WTC11 (cell line): ENCODE measurements around the gene TRIM2. TPM values are rescaled to one million over a fixed set of nuclear protein-coding genes. Genes with fewer than 3 reads are reported as not detected.

ENCODE experiments used
- ATAC-seq: fragments of 200-7000 bp; cut with Tn5 transposase; 2 replicates; pipeline ENCODE4 v1.10.0; 2021; ENCODE audit warnings: mild to moderate bottlenecking, moderate library complexity
- CTCF ChIA-PET: fragments of 300-600 bp; sonication (Branson Sonifier 250); formaldehyde crosslinking; loops from one replicate; lab custom pipeline; 2021; ENCODE audit warnings: antibody characterized with exemption; lab: Charles Lee
- POLR2A ChIA-PET: fragments of 350-600 bp; sonication (Branson Sonifier 250); formaldehyde crosslinking; loops from one replicate; lab custom pipeline; 2021; ENCODE audit warnings: antibody characterized with exemption; lab: Charles Lee
- DNase-seq: peaks from one replicate; pipeline ENCODE4 v3.0.0; 2021; ENCODE audit warnings: low spot score
- H3K27ac Mint-ChIP-seq: 2 replicates; pipeline ENCODE4 v1.8.0; 2021; ENCODE audit warnings: mixed read lengths
- H3K27me3 Mint-ChIP-seq: 2 replicates; pipeline ENCODE4 v1.8.0; 2021; ENCODE audit warnings: low read depth, mild to moderate bottlenecking, moderate library complexity, mixed read lengths
- H3K36me3 Mint-ChIP-seq: 2 replicates; pipeline ENCODE4 v1.8.0; 2021; ENCODE audit warnings: mixed read lengths
- H3K4me1 Mint-ChIP-seq: 2 replicates; pipeline ENCODE4 v1.8.0; 2022; ENCODE audit warnings: mixed read lengths
- H3K4me3 Mint-ChIP-seq: 2 replicates; pipeline ENCODE4 v1.8.0; 2021; ENCODE audit warnings: mild to moderate bottlenecking, moderate library complexity, mixed read lengths
- H3K9me3 Mint-ChIP-seq: 2 replicates; pipeline ENCODE4 v1.8.0; 2021; ENCODE audit warnings: mixed read lengths
- AR ChIP-seq: fragments of 250-450 bp; sonication (Bioruptor Pico); IDR thresholded peaks from 2 replicates; pipeline ENCODE4 v1.9.0; 2021; ENCODE audit warnings: mild to moderate bottlenecking
- CDX4 ChIP-seq: fragments of 250-450 bp; sonication (Bioruptor Pico); IDR thresholded peaks from 2 replicates; pipeline ENCODE4 v1.9.0; 2021; ENCODE audit warnings: moderate library complexity, mild to moderate bottlenecking, inconsistent platforms, borderline replicate concordance
- CREM ChIP-seq: sonication (generic); formaldehyde crosslinking; IDR thresholded peaks from 2 replicates; pipeline ENCODE4 v1.8.1; 2022; ENCODE audit warnings: mild to moderate bottlenecking, missing genetic modification reagents, moderate library complexity
- CTCF ChIP-seq: fragments of 200-600 bp; IDR thresholded peaks from 2 replicates; pipeline ENCODE4 v1.8.0; 2022; ENCODE audit warnings: antibody characterized with exemption
- FOXK1 ChIP-seq: sonication (generic); formaldehyde crosslinking; IDR thresholded peaks from 2 replicates; pipeline ENCODE4 v1.8.0; 2022; ENCODE audit warnings: mild to moderate bottlenecking, moderate library complexity, missing genetic modification reagents
- IRF2 ChIP-seq: sonication (generic); formaldehyde crosslinking; IDR thresholded peaks from 2 replicates; pipeline ENCODE4 v1.8.0; 2022; ENCODE audit warnings: low read depth, missing genetic modification reagents, borderline replicate concordance
- RELA ChIP-seq: sonication (generic); formaldehyde crosslinking; IDR thresholded peaks from 2 replicates; pipeline ENCODE4 v1.8.1; 2022; ENCODE audit warnings: missing genetic modification reagents, mild to moderate bottlenecking, borderline replicate concordance
- TEAD1 ChIP-seq: sonication (generic); formaldehyde crosslinking; IDR thresholded peaks from 2 replicates; pipeline ENCODE4 v1.8.0; 2022; ENCODE audit warnings: mild to moderate bottlenecking, missing genetic modification reagents
- TP53 ChIP-seq: sonication (generic); formaldehyde crosslinking; IDR thresholded peaks from 2 replicates; pipeline ENCODE4 v1.8.1; 2023; ENCODE audit warnings: mild to moderate bottlenecking, missing genetic modification reagents
- USF2 ChIP-seq: sonication (generic); formaldehyde crosslinking; IDR thresholded peaks from 2 replicates; pipeline ENCODE4 v1.8.1; 2023; ENCODE audit warnings: mild to moderate bottlenecking, missing genetic modification reagents, moderate library complexity
- ZBTB21 ChIP-seq: sonication (generic); formaldehyde crosslinking; IDR thresholded peaks from 2 replicates; pipeline ENCODE4 v1.8.1; 2023; ENCODE audit warnings: mild to moderate bottlenecking, missing genetic modification reagents, borderline replicate concordance
- ZNF281 ChIP-seq: sonication (generic); formaldehyde crosslinking; IDR thresholded peaks from 2 replicates; pipeline ENCODE4 v1.8.0; 2023; ENCODE audit warnings: mild to moderate bottlenecking, missing genetic modification reagents
- ZNF317 ChIP-seq: sonication (generic); formaldehyde crosslinking; IDR thresholded peaks from 2 replicates; pipeline ENCODE4 v1.8.1; 2023; ENCODE audit warnings: low read depth, mild to moderate bottlenecking, moderate library complexity, missing genetic modification reagents, borderline replicate concordance
- ZNF423 ChIP-seq: fragments of 250-450 bp; sonication (Bioruptor Pico); IDR thresholded peaks from 2 replicates; pipeline ENCODE4 v2.1.2; 2022; ENCODE audit warnings: mild to moderate bottlenecking, moderate library complexity
- ZNF671 ChIP-seq: fragments of 250-450 bp; sonication (Bioruptor Pico); IDR thresholded peaks from 2 replicates; pipeline ENCODE4 v1.8.0; 2021; ENCODE audit warnings: mild to moderate bottlenecking
- total RNA-seq: library from RNA; stranded (reverse); gene quantifications from 3 replicates; pipeline ENCODE4 v1.2.3, GENCODE V29; 2021

TRIM2 gene
- total RNA-seq, 1 experiment from 2014 or later, result 54.5 TPM

- ChIA-PET POLR2A (no interaction called here), CTCF (no interaction called here)
- Mint-ChIP-seq H3K4me1 (peaks cover 53% of the 10 kb centered on the region), H3K27ac (no peak overlapping the region), H3K36me3 (no peaks in the 10 kb centered on the region), H3K9me3 (no peaks in the 10 kb centered on the region), H3K27me3 (no peaks in the 10 kb centered on the region), H3K4me3 (no peak overlapping the region)
- TF ChIP-seq CTCF (no peak), ZBTB21 (no peak), AR (CRISPR knock-in tag) (no peak), FOXK1 (CRISPR knock-in tag) (no peak), TP53 (CRISPR knock-in tag) (no peak), ZNF671 (CRISPR knock-in tag) (no peak), CREM (CRISPR knock-in tag) (no peak)
- no peak for DNase-seq
- no peak for ATAC-seq
These were observed 39.2 kb downstream of the TRIM2 start for GRCh38 chr4:153243468-153243867.

- Mint-ChIP-seq H3K4me1 (peaks cover 55% of the 10 kb centered on the region), H3K27me3 (no peaks in the 10 kb centered on the region), H3K9me3 (no peaks in the 10 kb centered on the region), H3K36me3 (no peaks in the 10 kb centered on the region)
- POLR2A ChIA-PET, result no interaction called here
- no peak for DNase-seq
- TF ChIP-seq ZNF423 (CRISPR knock-in tag) (no peak), USF2 (no peak), RELA (CRISPR knock-in tag) (no peak), TEAD1 (CRISPR knock-in tag) (no peak), CDX4 (no peak), IRF2 (CRISPR knock-in tag) (no peak), ZNF281 (CRISPR knock-in tag) (no peak), ZNF317 (CRISPR knock-in tag) (no peak)
- TF ChIP-seq, all 79 proteins: peak for 0
- H3K4me3 Mint-ChIP-seq, result no peak overlapping the region
- ATAC-seq, result no peak
- H3K27ac Mint-ChIP-seq, result no peak overlapping the region; the same call in 1 of the 2 replicates
- CTCF ChIA-PET, result interaction anchor here (1.2 to 1.6 kb wide), 2 partner anchors 12 to 102 kb away, joined by 3 to 4 read pairs; no protein-coding TSS in a partner anchor
These were observed 40.7 kb downstream of the TRIM2 start for GRCh38 chr4:153244969-153245368.
